GF-D8 (cell line): Measurements from ENCODE around the gene GLYATL3.
A peak's percentile ranks its signal among the peaks of the same experiment; 100 is the strongest.
"Not testable (repeated sequence)": the region's sequence is repeated elsewhere in the genome, so short reads cannot be mapped to it uniquely, and the experiment has no call there.

Source experiments
- DNase-seq: peaks from one replicate; lab custom pipeline; 2025; lab: John Stamatoyannopoulos, UW

Gene GLYATL3

GRCh38 chr6:49499623-49500022, at the start of gene GLYATL3:
TSS of gene GLYATL3 (plus strand) at chr6:49499923. CDS start at chr6:49511991, 12,068 bp downstream.
- DNase-seq = no peak

GRCh38 chr6:49453221-49453620, 46.5 kb upstream of the GLYATL3 start:
- DNase-seq = no peak

GRCh38 chr6:49454787-49455709, 44.7 kb upstream of the GLYATL3 start:
- DNase-seq = no peak

GRCh38 chr6:49457771-49458170, 42.0 kb upstream of the GLYATL3 start:
- no peak for DNase-seq

- no peak for DNase-seq
Observed at GRCh38 chr6:49462071-49462470, 37.7 kb upstream of the GLYATL3 start.

GRCh38 chr6:49462599-49462926, 37.2 kb upstream of the GLYATL3 start:
- no peak for DNase-seq

- DNase-seq = peak; percentile 81
Observed at GRCh38 chr6:49462927-49463611, 36.7 kb upstream of the GLYATL3 start, which contains the start of the genes CENPQ and MMUT. TSS of gene CENPQ (plus strand) at chr6:49463370. CDS start at chr6:49470177, 6,807 bp downstream. TSS of gene MMUT (minus strand) at chr6:49463253. CDS start at chr6:49459466, 3,787 bp downstream.

GRCh38 chr6:49463612-49463967, 36.1 kb upstream of the GLYATL3 start:
- DNase-seq = no peak

- DNase-seq = no peak
Observed at GRCh38 chr6:49464691-49465090, 35.0 kb upstream of the GLYATL3 start.

- DNase-seq = no peak
Observed at GRCh38 chr6:49468042-49468441, 31.7 kb upstream of the GLYATL3 start.

GRCh38 chr6:49476564-49476963, 23.2 kb upstream of the GLYATL3 start:
- DNase-seq = not testable (repeated sequence)

- no peak for DNase-seq
Observed at GRCh38 chr6:49479308-49479970, 20.3 kb upstream of the GLYATL3 start.

- not testable (repeated sequence) for DNase-seq
Observed at GRCh38 chr6:49481846-49482245, 17.9 kb upstream of the GLYATL3 start.

- DNase-seq = not testable (repeated sequence)
Observed at GRCh38 chr6:49483380-49483779, 16.3 kb upstream of the GLYATL3 start.

- DNase-seq = no peak
Observed at GRCh38 chr6:49490633-49491032, 9.1 kb upstream of the GLYATL3 start.

GRCh38 chr6:49497304-49497703, 2.4 kb upstream of the GLYATL3 start:
- no peak for DNase-seq

GRCh38 chr6:49499126-49499525, 597 bp upstream of the GLYATL3 start:
- no peak for DNase-seq

GRCh38 chr6:49504666-49505065, 4.9 kb downstream of the GLYATL3 start:
- no peak for DNase-seq

- no peak for DNase-seq
Observed at GRCh38 chr6:49506569-49507111, 6.9 kb downstream of the GLYATL3 start.

- no peak for DNase-seq
Observed at GRCh38 chr6:49509342-49509741, 9.6 kb downstream of the GLYATL3 start.

- DNase-seq = no peak
Observed at GRCh38 chr6:49513153-49513989, 13.6 kb downstream of the GLYATL3 start.
